DND-41 (cell line): ENCODE measurements around the gene ZEB1.

Source experiments
- EZH2 ChIP-seq: IDR thresholded peaks from 3 replicates; pipeline ENCODE4 v1.6.1; 2012; ENCODE audit warnings: borderline replicate concordance, low read depth, mild to moderate bottlenecking, moderate library complexity, low read length, inconsistent platforms; ENCODE audit not compliant: severe bottlenecking
- TF ChIP-seq, protein P1 (sequence below): IDR thresholded peaks from 2 replicates; pipeline ENCODE4 v1.5.1; 2012; ENCODE audit warnings: borderline replicate concordance, low read length, moderate library complexity, mild to moderate bottlenecking; ENCODE audit not compliant: poor library complexity, severe bottlenecking; ENCODE audit errors: extremely low read depth

GRCh38 chr10:31557854-31558253 lies 238.8 kb downstream of the ZEB1 start:
- TF ChIP-seq, protein P1, sequence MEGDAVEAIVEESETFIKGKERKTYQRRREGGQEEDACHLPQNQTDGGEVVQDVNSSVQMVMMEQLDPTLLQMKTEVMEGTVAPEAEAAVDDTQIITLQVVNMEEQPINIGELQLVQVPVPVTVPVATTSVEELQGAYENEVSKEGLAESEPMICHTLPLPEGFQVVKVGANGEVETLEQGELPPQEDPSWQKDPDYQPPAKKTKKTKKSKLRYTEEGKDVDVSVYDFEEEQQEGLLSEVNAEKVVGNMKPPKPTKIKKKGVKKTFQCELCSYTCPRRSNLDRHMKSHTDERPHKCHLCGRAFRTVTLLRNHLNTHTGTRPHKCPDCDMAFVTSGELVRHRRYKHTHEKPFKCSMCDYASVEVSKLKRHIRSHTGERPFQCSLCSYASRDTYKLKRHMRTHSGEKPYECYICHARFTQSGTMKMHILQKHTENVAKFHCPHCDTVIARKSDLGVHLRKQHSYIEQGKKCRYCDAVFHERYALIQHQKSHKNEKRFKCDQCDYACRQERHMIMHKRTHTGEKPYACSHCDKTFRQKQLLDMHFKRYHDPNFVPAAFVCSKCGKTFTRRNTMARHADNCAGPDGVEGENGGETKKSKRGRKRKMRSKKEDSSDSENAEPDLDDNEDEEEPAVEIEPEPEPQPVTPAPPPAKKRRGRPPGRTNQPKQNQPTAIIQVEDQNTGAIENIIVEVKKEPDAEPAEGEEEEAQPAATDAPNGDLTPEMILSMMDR, result no peak
- TF ChIP-seq EZH2, result no peak
